Lower leg skin (tissue), 3 donors: Measurements from ENCODE around the gene MAB21L3.

Experiments
- CTCF ChIP-seq, 3 donors: fragments of 450-650 bp; IDR thresholded peaks; one replicate each; pipeline ENCODE4 v1.5.1; 2016; ENCODE audit warnings: antibody characterized with exemption in 3 of 3, mild to moderate bottlenecking in 3 of 3, moderate library complexity in 2 of 3
- POLR2A ChIP-seq, 2 donors: fragments of 450-650 bp; IDR thresholded peaks; one replicate each; pipeline ENCODE4 v1.6.1; 2016 to 2017; ENCODE audit warnings: antibody characterized with exemption in 2 of 2, mild to moderate bottlenecking in 1 of 2, moderate library complexity in 1 of 2

GRCh38 chr1:116111524-116112021, 374 bp downstream of the MAB21L3 start:
- no peak for TF ChIP-seq CTCF (IDR thresholded peaks at IDR 0.05)
- no peak for TF ChIP-seq POLR2A (IDR thresholded peaks at IDR 0.05)
